Progenitor cell of endocrine pancreas (in vitro differentiated cells): ENCODE results near the gene CDC34. TPM values are rescaled to one million over a fixed set of nuclear protein-coding genes. Genes with fewer than 3 reads are reported as not detected.

Experiments
- DNase-seq: peaks from one replicate; pipeline ENCODE4 v3.0.0; 2021; ENCODE audit warnings: low spot score; ENCODE audit not compliant: unreplicated experiment
- H3K27ac Mint-ChIP-seq: 2 replicates; pipeline ENCODE4 v1.8.0; 2021; ENCODE audit warnings: mild to moderate bottlenecking, moderate library complexity, mixed read lengths
- H3K27me3 Mint-ChIP-seq: 2 replicates; pipeline ENCODE4 v1.8.0; 2021; ENCODE audit warnings: mixed read lengths
- H3K36me3 Mint-ChIP-seq: 2 replicates; pipeline ENCODE4 v1.8.0; 2022; ENCODE audit warnings: mixed read lengths; ENCODE audit not compliant: insufficient read depth
- H3K4me1 Mint-ChIP-seq: 2 replicates; pipeline ENCODE4 v1.8.0; 2021; ENCODE audit warnings: low read depth, mixed read lengths
- H3K4me3 Mint-ChIP-seq: 2 replicates; pipeline ENCODE4 v1.8.0; 2021; ENCODE audit warnings: low read depth, mild to moderate bottlenecking, moderate library complexity, mixed read lengths
- H3K9me3 Mint-ChIP-seq: 2 replicates; pipeline ENCODE4 v1.8.0; 2021; ENCODE audit warnings: low read depth, mixed read lengths
- total RNA-seq: library from RNA; stranded (reverse); gene quantifications from 2 replicates; pipeline ENCODE4 v1.2.1, GENCODE V29; 2021
- TF ChIP-seq, protein P1 (sequence below): fragments of 200-600 bp; sonication (generic); IDR thresholded peaks from one replicate; pipeline ENCODE4 v1.5.0; 2021; ENCODE audit warnings: antibody characterized with exemption, mild to moderate bottlenecking; ENCODE audit not compliant: unreplicated experiment

The CDC34 gene
- total RNA-seq, 1 donor from 2014 or later = 96.9 TPM

DNA sequence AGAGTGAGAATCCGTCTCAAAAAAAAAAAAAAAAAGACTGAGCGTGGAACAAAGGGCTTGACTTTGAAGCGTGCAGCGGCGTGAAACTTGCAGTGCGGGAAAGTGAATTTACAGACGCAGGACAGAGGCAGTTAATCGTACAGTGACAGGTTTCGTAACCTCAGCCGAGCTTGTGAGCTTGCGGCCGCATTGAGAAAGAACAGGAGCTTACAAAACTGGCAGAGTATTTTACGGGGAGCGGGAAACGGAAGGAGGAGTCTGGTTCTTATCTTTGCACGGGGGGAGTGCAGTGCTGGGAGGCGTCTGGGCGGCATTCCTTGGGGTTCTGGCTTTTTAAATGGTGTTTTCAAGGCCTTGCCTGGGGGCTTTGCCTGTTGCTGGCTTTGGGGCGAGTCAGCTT lies 34.8 kb downstream of the CDC34 start:
- Mint-ChIP-seq H3K9me3 (peaks cover 9% of the 10 kb centered on the region), H3K27me3 (no peaks in the 10 kb centered on the region), H3K4me1 (peaks cover 5% of the 10 kb centered on the region), H3K36me3 (peaks cover 22% of the 10 kb centered on the region), H3K27ac (no peak overlapping the region), H3K4me3 (no peak overlapping the region)
- no peak for DNase-seq
- TF ChIP-seq, protein P1, sequence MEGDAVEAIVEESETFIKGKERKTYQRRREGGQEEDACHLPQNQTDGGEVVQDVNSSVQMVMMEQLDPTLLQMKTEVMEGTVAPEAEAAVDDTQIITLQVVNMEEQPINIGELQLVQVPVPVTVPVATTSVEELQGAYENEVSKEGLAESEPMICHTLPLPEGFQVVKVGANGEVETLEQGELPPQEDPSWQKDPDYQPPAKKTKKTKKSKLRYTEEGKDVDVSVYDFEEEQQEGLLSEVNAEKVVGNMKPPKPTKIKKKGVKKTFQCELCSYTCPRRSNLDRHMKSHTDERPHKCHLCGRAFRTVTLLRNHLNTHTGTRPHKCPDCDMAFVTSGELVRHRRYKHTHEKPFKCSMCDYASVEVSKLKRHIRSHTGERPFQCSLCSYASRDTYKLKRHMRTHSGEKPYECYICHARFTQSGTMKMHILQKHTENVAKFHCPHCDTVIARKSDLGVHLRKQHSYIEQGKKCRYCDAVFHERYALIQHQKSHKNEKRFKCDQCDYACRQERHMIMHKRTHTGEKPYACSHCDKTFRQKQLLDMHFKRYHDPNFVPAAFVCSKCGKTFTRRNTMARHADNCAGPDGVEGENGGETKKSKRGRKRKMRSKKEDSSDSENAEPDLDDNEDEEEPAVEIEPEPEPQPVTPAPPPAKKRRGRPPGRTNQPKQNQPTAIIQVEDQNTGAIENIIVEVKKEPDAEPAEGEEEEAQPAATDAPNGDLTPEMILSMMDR = no peak

- TF ChIP-seq, protein P1 = no peak
- Mint-ChIP-seq H3K4me1 (peaks cover 6% of the 10 kb centered on the region), H3K9me3 (peaks cover 9% of the 10 kb centered on the region), H3K4me3 (no peak overlapping the region), H3K27me3 (no peaks in the 10 kb centered on the region), H3K36me3 (peaks cover 22% of the 10 kb centered on the region), H3K27ac (no peak overlapping the region)
- DNase-seq = no peak
Observed at GRCh38 chr19:566844-567243, 35.3 kb downstream of the CDC34 start.

GRCh38 chr19:567296-567900 lies 35.8 kb downstream of the CDC34 start:
- Mint-ChIP-seq H3K4me3 (no peak overlapping the region), H3K27me3 (no peaks in the 10 kb centered on the region), H3K36me3 (peaks cover 17% of the 10 kb centered on the region), H3K9me3 (peaks cover 5% of the 10 kb centered on the region), H3K4me1 (peaks cover 7% of the 10 kb centered on the region), H3K27ac (no peak overlapping the region)
- TF ChIP-seq, protein P1 = no peak
- no peak for DNase-seq

DNA sequence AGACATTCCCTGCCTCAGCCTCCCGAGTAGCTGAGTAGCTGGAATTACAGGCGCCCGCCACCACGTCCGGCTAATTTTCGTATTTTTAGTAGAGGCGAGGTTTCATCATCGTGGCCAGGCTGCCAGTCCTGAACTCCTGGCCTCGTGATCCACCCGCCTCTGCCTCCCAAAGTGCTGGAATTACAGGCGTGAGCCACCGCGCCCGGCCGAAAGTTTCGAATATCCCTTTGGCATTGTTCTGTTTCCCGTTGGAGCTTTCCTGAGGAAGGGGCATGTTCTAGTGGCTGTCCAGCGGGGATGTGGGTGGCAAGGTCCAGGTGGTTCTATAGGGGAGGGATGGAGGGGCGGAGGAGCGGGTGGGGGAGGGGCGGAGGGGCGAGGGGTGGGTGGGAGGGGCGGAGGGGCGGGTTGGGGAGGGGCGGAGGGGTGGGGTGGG lies 38.7 kb downstream of the CDC34 start:
- Mint-ChIP-seq H3K9me3 (peaks cover 5% of the 10 kb centered on the region), H3K27ac (no peak overlapping the region), H3K27me3 (no peaks in the 10 kb centered on the region), H3K36me3 (peaks cover 14% of the 10 kb centered on the region), H3K4me3 (no peak overlapping the region), H3K4me1 (peaks cover 20% of the 10 kb centered on the region)
- TF ChIP-seq, protein P1 = no peak
- DNase-seq = no peak

- H3K36me3 Mint-ChIP-seq = peaks cover 14% of the 10 kb centered on the region
- H3K4me1 Mint-ChIP-seq = peaks cover 20% of the 10 kb centered on the region
- peaks cover 5% of the 10 kb centered on the region for H3K9me3 Mint-ChIP-seq
- TF ChIP-seq, protein P1 = no peak
- H3K27me3 Mint-ChIP-seq = no peaks in the 10 kb centered on the region
- DNase-seq = no peak
- H3K27ac Mint-ChIP-seq = peak overlapping the region; percentile 98
- H3K4me3 Mint-ChIP-seq = peak overlapping the region; percentile 77
Observed at GRCh38 chr19:570937-571565, 39.5 kb downstream of the CDC34 start.
